ENCODE results near the gene TLCD5.

Gene TLCD5

DNA sequence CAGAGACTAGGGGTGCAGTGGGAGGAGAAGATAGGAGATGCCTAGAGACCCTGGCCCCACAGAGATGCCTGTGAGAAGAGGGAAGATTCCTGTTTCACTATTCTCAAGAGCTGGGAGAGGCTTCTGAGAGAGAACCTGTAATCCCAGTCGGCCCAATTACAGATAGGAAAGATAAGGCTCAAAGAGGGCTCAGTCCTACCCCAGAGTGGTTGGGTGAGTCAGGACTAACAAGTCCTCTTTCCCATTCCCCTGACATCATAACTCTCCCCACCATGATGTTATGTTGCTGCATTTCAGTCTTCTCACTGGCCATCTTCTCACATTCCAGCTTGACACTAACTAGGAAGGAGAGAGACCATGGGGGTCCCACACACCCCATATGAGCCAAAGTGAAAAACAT is 29.0 kb downstream of the TLCD5 start:
- DNase-seq (ENCODE audit: low read depth), result no peak
- H3K4me3 ChIP-seq (ENCODE audit: low read depth, low read length), result no peak overlapping the region
- TF ChIP-seq, protein P1, sequence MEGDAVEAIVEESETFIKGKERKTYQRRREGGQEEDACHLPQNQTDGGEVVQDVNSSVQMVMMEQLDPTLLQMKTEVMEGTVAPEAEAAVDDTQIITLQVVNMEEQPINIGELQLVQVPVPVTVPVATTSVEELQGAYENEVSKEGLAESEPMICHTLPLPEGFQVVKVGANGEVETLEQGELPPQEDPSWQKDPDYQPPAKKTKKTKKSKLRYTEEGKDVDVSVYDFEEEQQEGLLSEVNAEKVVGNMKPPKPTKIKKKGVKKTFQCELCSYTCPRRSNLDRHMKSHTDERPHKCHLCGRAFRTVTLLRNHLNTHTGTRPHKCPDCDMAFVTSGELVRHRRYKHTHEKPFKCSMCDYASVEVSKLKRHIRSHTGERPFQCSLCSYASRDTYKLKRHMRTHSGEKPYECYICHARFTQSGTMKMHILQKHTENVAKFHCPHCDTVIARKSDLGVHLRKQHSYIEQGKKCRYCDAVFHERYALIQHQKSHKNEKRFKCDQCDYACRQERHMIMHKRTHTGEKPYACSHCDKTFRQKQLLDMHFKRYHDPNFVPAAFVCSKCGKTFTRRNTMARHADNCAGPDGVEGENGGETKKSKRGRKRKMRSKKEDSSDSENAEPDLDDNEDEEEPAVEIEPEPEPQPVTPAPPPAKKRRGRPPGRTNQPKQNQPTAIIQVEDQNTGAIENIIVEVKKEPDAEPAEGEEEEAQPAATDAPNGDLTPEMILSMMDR (IDR thresholded peaks at IDR 0.05; ENCODE audit: insufficient read depth, low read depth, low read length, missing control alignments), result no peak

DNA sequence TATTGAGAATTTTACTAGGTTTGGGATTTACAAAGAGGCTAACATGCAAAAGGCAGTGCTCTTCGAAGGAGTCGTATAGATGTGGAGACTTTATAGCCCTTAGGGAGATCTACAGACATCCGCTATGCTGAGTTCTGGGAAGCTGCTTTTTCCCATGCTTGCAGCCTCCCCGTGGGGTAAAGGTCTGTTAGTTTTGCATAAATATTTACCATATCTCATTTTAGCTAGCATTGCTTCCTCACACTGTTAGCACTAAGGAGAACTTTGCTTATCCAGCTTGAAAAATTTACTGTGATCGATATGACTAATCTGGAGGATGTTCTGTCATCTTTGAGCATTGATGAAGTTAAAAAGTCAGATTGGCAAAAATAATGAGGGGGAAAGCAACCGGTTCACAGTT is 29.7 kb downstream of the TLCD5 start:
- TF ChIP-seq, protein P1 (IDR thresholded peaks at IDR 0.05; ENCODE audit: insufficient read depth, low read depth, low read length, missing control alignments), result no peak
- no peak overlapping the region for H3K4me3 ChIP-seq (ENCODE audit: low read depth, low read length)
- DNase-seq (ENCODE audit: low read depth), result no peak

DNA sequence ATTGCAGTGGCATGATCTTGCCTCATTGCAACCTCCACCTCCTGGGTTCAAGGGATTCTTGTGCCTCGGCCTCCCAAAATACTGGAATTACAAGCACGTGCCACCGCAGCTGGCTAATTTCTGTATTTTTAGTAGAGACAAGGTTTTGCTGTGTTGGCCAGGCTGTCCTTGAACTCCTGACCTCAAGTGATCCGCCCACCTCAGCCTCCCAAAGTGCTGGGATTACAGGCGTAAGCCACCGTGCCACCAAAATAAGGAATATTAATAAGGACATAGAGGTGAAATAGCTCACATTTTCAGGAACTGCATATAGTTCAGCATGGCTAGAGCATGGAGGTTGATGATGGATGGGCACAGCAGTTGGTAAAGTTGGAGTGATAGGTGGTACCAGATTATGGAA is 32.5 kb downstream of the TLCD5 start:
- no peak overlapping the region for H3K4me3 ChIP-seq (ENCODE audit: low read depth, low read length)
- TF ChIP-seq, protein P1 (IDR thresholded peaks at IDR 0.05; ENCODE audit: insufficient read depth, low read depth, low read length, missing control alignments), result no peak
- DNase-seq (ENCODE audit: low read depth), result no peak

DNA sequence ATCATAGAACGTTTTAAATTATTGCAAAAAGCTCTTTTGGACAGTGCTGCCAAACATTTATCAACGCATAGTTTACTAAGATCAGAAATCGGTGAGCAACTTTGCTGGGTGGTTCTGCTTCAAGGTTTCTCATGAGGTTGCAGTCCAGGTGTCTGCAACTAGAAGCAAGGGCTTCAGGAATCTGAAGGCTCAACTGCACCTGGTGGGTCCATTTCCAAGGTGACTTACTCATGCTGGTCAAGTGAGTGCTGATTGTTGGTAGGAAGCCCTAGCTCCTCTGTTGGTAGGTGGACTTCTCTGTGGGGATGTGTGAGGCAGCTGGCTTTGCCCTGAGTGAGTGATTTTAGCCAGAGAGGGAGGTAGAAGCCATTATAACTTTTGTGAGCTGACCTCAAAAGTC is 33.6 kb downstream of the TLCD5 start:
- H3K4me3 ChIP-seq (ENCODE audit: low read depth, low read length), result no peak overlapping the region
- no peak for DNase-seq (ENCODE audit: low read depth)
- TF ChIP-seq, protein P1 (IDR thresholded peaks at IDR 0.05; ENCODE audit: insufficient read depth, low read depth, low read length, missing control alignments), result no peak

DNA sequence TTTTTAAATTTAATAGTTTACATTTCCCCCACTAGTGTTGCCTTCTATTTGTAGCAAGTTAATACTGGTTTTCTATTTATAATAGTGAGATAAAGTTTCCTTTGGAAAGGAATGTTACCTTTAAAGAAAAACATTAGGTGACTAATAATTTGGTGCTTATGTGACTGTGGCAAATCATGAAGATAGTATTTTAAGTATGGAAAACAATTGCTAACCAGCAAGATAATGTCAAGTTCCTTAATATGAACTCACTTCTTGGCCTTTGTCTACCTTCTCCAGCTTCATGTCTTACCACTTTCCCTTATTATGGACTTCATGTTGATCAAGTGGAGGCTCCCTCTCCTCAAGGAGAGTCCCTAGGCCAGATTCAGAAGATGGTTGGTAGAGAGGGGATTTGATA is 38.3 kb downstream of the TLCD5 start:
- DNase-seq (ENCODE audit: low read depth), result no peak
- no peak overlapping the region for H3K4me3 ChIP-seq (ENCODE audit: low read depth, low read length)
- TF ChIP-seq, protein P1 (IDR thresholded peaks at IDR 0.05; ENCODE audit: insufficient read depth, low read depth, low read length, missing control alignments), result no peak

DNA sequence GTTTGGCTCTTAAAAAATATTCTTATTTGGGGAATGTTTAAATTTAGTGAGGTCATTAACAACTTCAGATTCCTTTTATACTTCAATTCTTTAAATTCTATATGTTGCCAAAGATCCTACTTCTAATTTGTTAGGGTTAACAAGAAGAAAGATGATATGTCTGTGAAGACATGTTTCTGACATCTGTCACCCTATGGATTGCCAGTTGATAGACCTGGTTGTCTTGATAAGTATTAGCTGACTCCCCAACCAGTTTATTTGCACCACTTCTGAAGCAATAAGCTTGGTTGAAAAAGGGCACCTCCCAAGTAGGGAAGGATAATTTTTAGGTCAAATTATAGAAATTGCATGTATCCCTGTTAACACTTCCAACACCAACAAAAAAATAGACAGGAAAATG is 40.4 kb downstream of the TLCD5 start:
- H3K4me3 ChIP-seq (ENCODE audit: low read depth, low read length), result no peak overlapping the region
- TF ChIP-seq, protein P1 (IDR thresholded peaks at IDR 0.05; ENCODE audit: insufficient read depth, low read depth, low read length, missing control alignments), result no peak
- DNase-seq (ENCODE audit: low read depth), result no peak

DNA sequence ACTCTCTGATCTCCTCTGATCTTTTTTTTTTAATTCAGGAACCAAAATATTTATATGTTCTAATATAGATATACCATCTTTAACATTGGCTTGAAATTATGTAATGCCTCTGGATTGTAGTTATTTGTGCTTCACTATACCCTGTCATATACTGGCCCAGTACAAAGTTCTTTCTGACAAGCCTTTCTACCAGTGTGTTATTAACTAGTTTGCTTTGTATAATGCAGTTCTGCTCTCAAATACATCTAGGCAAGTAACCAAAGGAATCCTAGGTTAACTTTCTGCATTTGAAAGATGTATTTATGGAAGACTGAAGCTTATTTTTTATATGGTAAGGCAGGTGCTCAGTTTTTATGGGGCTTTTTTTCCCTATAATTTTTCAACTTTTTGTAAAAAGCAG is 47.2 kb downstream of the TLCD5 start:
- H3K4me3 ChIP-seq (ENCODE audit: low read depth, low read length), result no peak overlapping the region
- DNase-seq (ENCODE audit: low read depth), result no peak
- TF ChIP-seq, protein P1 (IDR thresholded peaks at IDR 0.05; ENCODE audit: insufficient read depth, low read depth, low read length, missing control alignments), result no peak
